CD14-positive monocyte (primary cell): ENCODE measurements around the gene YES1. TPM values are rescaled to one million over a fixed set of nuclear protein-coding genes. Genes with fewer than 3 reads are reported as not detected.

ENCODE experiments used
- DNase-seq, 3 donors: peaks; one replicate each; pipeline ENCODE4 v3.0.0-alpha.2; 2011 to 2022
- H2AFZ ChIP-seq: 2 replicates; pipeline ENCODE4 v1.6.0; 2012; ENCODE audit warnings: mild to moderate bottlenecking, low read depth, low read length, inconsistent platforms; ENCODE audit not compliant: insufficient read depth, poor library complexity, severe bottlenecking
- H3K27ac ChIP-seq, 2 donors: 1 replicate in 1 of 2; 2 replicates in 1 of 2; pipeline ENCODE4 v1.5.1; 2012 to 2013; ENCODE audit warnings: low read length in 2 of 2, control low read depth in 1 of 2, inconsistent platforms in 1 of 2, low read depth in 1 of 2, mild to moderate bottlenecking in 1 of 2
- H3K27me3 ChIP-seq, 2 donors: one replicate each; pipeline versions ENCODE4 v1.6.0 to v1.6.1; 2011 to 2013; ENCODE audit warnings: low read length in 2 of 2; ENCODE audit not compliant: control insufficient read depth in 2 of 2, insufficient read depth in 2 of 2
- H3K36me3 ChIP-seq, 2 donors: replicated peaks in 1 of 2; 1 replicate in 1 of 2; 2 replicates in 1 of 2; pipeline versions ENCODE4 v1.5.1 to v1.6.1; 2012 to 2013; ENCODE audit warnings: low read length in 2 of 2, control low read depth in 1 of 2, inconsistent platforms in 1 of 2, mild to moderate bottlenecking in 1 of 2; ENCODE audit not compliant: insufficient read depth in 2 of 2, control insufficient read depth in 1 of 2
- H3K4me1 ChIP-seq, 2 donors: 1 replicate in 1 of 2; 2 replicates in 1 of 2; pipeline versions ENCODE4 v1.5.1 to v1.6.1; 2012 to 2013; ENCODE audit warnings: low read length in 2 of 2, control low read depth in 1 of 2, inconsistent platforms in 1 of 2, mild to moderate bottlenecking in 1 of 2, moderate library complexity in 1 of 2; ENCODE audit not compliant: insufficient read depth in 2 of 2, control insufficient read depth in 1 of 2
- H3K4me2 ChIP-seq: replicated peaks from 2 replicates; pipeline ENCODE3; 2012; ENCODE audit warnings: low read length, moderate library complexity, mild to moderate bottlenecking; ENCODE audit not compliant: poor library complexity, severe bottlenecking; ENCODE audit errors: extremely low read depth
- H3K4me3 ChIP-seq, 3 experiments: fragments of 200-600 bp in 1 of 3; sonication (generic) in 1 of 3; replicated peaks in 1 of 3; 1 replicate in 2 of 3; 2 replicates in 1 of 3; pipeline ENCODE4 v1.5.1; 2011 to 2013; ENCODE audit warnings: low read length in 3 of 3, mild to moderate bottlenecking in 3 of 3, control low read depth in 2 of 3, low read depth in 2 of 3, inconsistent platforms in 1 of 3, moderate library complexity in 1 of 3
- H3K79me2 ChIP-seq: 2 replicates; pipeline ENCODE4 v1.6.0; 2012; ENCODE audit warnings: mild to moderate bottlenecking, control low read depth, inconsistent platforms, low read length, moderate library complexity; ENCODE audit not compliant: insufficient read depth
- H3K9ac ChIP-seq: 2 replicates; pipeline ENCODE4 v1.6.0; 2017; ENCODE audit warnings: low read length, mild to moderate bottlenecking; ENCODE audit not compliant: insufficient read depth, poor library complexity, severe bottlenecking
- H3K9me3 ChIP-seq, 2 donors: replicated peaks in 1 of 2; 1 replicate in 1 of 2; 2 replicates in 1 of 2; pipeline versions ENCODE4 v1.5.1 to v1.6.1; 2012 to 2013; ENCODE audit warnings: low read length in 2 of 2, control low read depth in 1 of 2; ENCODE audit not compliant: control insufficient read depth in 1 of 2, insufficient read depth in 1 of 2
- H4K20me1 ChIP-seq: 2 replicates; pipeline ENCODE4 v1.6.0; 2012; ENCODE audit warnings: mild to moderate bottlenecking, low read length, control low read depth, moderate library complexity; ENCODE audit not compliant: insufficient read depth
- H3K27ac Mint-ChIP-seq, 7 donors: one replicate each; pipeline ENCODE4 v1.8.0; 2020; ENCODE audit warnings: mild to moderate bottlenecking in 7 of 7, mixed read lengths in 7 of 7, moderate library complexity in 6 of 7, inconsistent platforms in 2 of 7
- H3K27me3 Mint-ChIP-seq, 3 donors: one replicate each; pipeline ENCODE4 v1.8.0; 2021 to 2022; ENCODE audit warnings: low read depth in 3 of 3, mild to moderate bottlenecking in 3 of 3, mixed read lengths in 3 of 3, moderate library complexity in 3 of 3, inconsistent platforms in 1 of 3
- H3K36me3 Mint-ChIP-seq, 2 donors: one replicate each; pipeline ENCODE4 v1.8.0; 2020; ENCODE audit warnings: mixed read lengths in 2 of 2, inconsistent platforms in 1 of 2, mild to moderate bottlenecking in 1 of 2
- H3K4me1 Mint-ChIP-seq: one replicate; pipeline ENCODE4 v1.8.0; 2020; ENCODE audit warnings: mild to moderate bottlenecking, mixed read lengths
- H3K4me3 Mint-ChIP-seq, 2 donors: one replicate each; pipeline ENCODE4 v1.8.0; 2020; ENCODE audit warnings: mild to moderate bottlenecking in 2 of 2, mixed read lengths in 2 of 2, moderate library complexity in 1 of 2
- H3K9me3 Mint-ChIP-seq, 7 donors: one replicate each; pipeline ENCODE4 v1.8.0; 2020 to 2022; ENCODE audit warnings: mixed read lengths in 7 of 7, mild to moderate bottlenecking in 6 of 7, moderate library complexity in 6 of 7, inconsistent platforms in 2 of 7
- WGBS: methylation state at CpG from one replicate; pipeline ENCODE4 v1.1.5; 2013; ENCODE audit warnings: missing lambda C conversion rate; ENCODE audit not compliant: insufficient coverage; 5-methylcytosine and 5-hydroxymethylcytosine counted together
- intact Hi-C, 2 donors: fragments of 100-400 bp; cut with micrococcal nuclease; formaldehyde crosslinking; loops; one replicate each; pipeline versions ENCODE4 v1.15.0 to v1.15.1; 2023
- polyA plus RNA-seq, 3 donors: library from polyadenylated mRNA; depleted of rRNA in 1 of 3; unstranded in 2 of 3; stranded (reverse) in 1 of 3; fragments of 300-500 nt in 2 of 3; fragments of >200 nt in 1 of 3; fragmentation: Illumina TruSeq in 2 of 3; gene quantifications; 1 replicate in 2 of 3; 2 replicates in 1 of 3; pipeline ENCODE4 v1.2.3, GENCODE V29; 2012 to 2021
- TF ChIP-seq, protein P1 (sequence below): fragments of 200-600 bp; IDR thresholded peaks from one replicate; pipeline ENCODE4 v1.8.0; 2022; ENCODE audit warnings: antibody characterized with exemption, mild to moderate bottlenecking

The YES1 gene
- polyA plus RNA-seq, 3 donors, result not detected

DNA sequence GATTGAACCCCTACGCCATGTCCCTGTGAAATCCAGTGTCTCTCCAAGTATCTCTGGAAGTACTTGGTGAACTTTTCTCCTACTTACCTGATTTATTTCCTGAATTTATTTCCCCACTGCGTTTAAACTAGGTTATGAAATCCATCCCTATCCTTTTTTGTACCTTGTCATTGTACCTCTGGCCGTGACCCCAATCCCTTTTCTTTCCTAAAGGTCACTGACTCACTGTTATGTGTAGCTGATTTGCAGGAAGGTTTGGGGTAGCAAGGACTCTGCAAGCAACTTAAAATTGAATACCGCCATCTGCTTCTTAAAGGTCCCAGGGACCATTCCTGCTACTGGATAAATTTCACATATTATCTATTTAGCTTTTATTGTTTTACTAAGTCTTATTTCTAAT is 95.0 kb downstream of the YES1 start:
- intact Hi-C loops, result no loop called here
- 83% methylated on average over 2 of the region's 4 CpGs for WGBS
- no peak overlapping the region for H3K4me2 ChIP-seq

DNA sequence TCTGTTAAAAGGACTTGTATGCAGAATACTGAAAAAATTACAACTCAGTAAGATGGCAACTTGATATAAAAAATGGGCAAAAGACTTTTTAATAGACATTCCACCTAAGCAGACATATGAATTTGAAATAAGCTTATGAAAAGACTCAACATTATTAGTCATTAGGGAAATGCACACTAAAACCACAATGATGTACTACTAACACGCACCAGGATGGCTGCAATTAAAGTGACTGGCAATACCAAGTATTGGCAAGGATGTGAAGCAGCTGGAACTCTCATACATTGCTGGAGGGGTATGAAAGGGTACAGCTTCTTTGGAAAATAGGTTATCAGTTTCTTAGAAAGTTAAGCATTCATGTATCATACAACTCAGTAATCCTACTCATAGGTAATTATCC is 96.4 kb downstream of the YES1 start:
- no peak overlapping the region for H3K27ac ChIP-seq
- peak; percentile 7 to 59 (median 25) for DNase-seq
- H3K4me3 Mint-ChIP-seq, result peak overlapping the region in 1 of 2 donors; percentile 21
- H2AFZ ChIP-seq, result no peak overlapping the region
- H3K4me1 Mint-ChIP-seq, result peaks cover 7% of the 10 kb centered on the region
- intact Hi-C loops, result no loop called here
- no peaks in the 10 kb centered on the region for H3K36me3 ChIP-seq
- H3K9ac ChIP-seq, result no peak overlapping the region
- H3K79me2 ChIP-seq, result peaks cover 8% of the 10 kb centered on the region
- TF ChIP-seq, protein P1, sequence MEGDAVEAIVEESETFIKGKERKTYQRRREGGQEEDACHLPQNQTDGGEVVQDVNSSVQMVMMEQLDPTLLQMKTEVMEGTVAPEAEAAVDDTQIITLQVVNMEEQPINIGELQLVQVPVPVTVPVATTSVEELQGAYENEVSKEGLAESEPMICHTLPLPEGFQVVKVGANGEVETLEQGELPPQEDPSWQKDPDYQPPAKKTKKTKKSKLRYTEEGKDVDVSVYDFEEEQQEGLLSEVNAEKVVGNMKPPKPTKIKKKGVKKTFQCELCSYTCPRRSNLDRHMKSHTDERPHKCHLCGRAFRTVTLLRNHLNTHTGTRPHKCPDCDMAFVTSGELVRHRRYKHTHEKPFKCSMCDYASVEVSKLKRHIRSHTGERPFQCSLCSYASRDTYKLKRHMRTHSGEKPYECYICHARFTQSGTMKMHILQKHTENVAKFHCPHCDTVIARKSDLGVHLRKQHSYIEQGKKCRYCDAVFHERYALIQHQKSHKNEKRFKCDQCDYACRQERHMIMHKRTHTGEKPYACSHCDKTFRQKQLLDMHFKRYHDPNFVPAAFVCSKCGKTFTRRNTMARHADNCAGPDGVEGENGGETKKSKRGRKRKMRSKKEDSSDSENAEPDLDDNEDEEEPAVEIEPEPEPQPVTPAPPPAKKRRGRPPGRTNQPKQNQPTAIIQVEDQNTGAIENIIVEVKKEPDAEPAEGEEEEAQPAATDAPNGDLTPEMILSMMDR, result no peak
- no peak overlapping the region for H3K27ac Mint-ChIP-seq
- H3K36me3 Mint-ChIP-seq, result peaks cover 0 to 3% of the 10 kb centered on the region in 2 donors
- no peaks in the 10 kb centered on the region for H4K20me1 ChIP-seq
- peaks cover 0 to 5% of the 10 kb centered on the region in 2 donors for H3K9me3 ChIP-seq
- H3K27me3 ChIP-seq, result peaks cover 7 to 31% of the 10 kb centered on the region in 2 donors
- peaks cover 25 to 49% (median 31%) of the 10 kb centered on the region in 3 donors for H3K27me3 Mint-ChIP-seq
- H3K4me3 ChIP-seq, result no peak overlapping the region
- peaks cover 6 to 13% of the 10 kb centered on the region in 2 donors for H3K4me1 ChIP-seq
- no CpG with 5 or more reads among the region's 1 CpG for WGBS
- peaks cover 0 to 10% (median 4%) of the 10 kb centered on the region in 7 donors for H3K9me3 Mint-ChIP-seq
- no peak overlapping the region for H3K4me2 ChIP-seq

More for the DNA sequence above, 95.0 kb downstream of the YES1 start:
- Histone ChIP-seq H3K27me3 (peaks cover 7 to 31% of the 10 kb centered on the region in 2 donors), H4K20me1 (no peaks in the 10 kb centered on the region), H3K4me3 (no peak overlapping the region), H3K36me3 (no peaks in the 10 kb centered on the region), H3K79me2 (no peaks in the 10 kb centered on the region), H3K27ac (no peak overlapping the region), H2AFZ (no peak overlapping the region), H3K9ac (no peak overlapping the region), H3K4me1 (peaks cover 0 to 4% of the 10 kb centered on the region in 2 donors), H3K9me3 (peaks cover 0 to 5% of the 10 kb centered on the region in 2 donors)
- no peak overlapping the region for H3K4me3 Mint-ChIP-seq
- H3K36me3 Mint-ChIP-seq, result no peaks in the 10 kb centered on the region
- H3K4me1 Mint-ChIP-seq, result no peaks in the 10 kb centered on the region
- H3K27ac Mint-ChIP-seq, result no peak overlapping the region
- H3K27me3 Mint-ChIP-seq, result peaks cover 21 to 41% (median 28%) of the 10 kb centered on the region in 3 donors
- TF ChIP-seq, protein P1, result no peak
- H3K9me3 Mint-ChIP-seq, result peaks cover 0 to 10% (median 4%) of the 10 kb centered on the region in 7 donors
- DNase-seq, result no peak
